Gastrocnemius medialis (tissue), 4 donors: ENCODE measurements around the gene SEC14L1.

Source experiments
- POLR2A ChIP-seq, 2 donors: fragments of 450-650 bp; IDR thresholded peaks; one replicate each; pipeline ENCODE4 v1.6.1; 2017; ENCODE audit warnings: antibody characterized with exemption in 2 of 2, mild to moderate bottlenecking in 2 of 2, moderate library complexity in 2 of 2
- TF ChIP-seq, protein P1 (sequence below), 5 experiments: fragments of 450-650 bp in 3 of 5; fragments of 200-600 bp in 2 of 5; sonication (generic) in 2 of 5; IDR thresholded peaks in 4 of 5; conservative IDR thresholded peaks in 1 of 5; 1 replicate in 4 of 5; 2 replicates in 1 of 5; pipeline ENCODE4 v1.5.1; 2016 to 2019; ENCODE audit warnings: antibody characterized with exemption in 5 of 5, mild to moderate bottlenecking in 3 of 5, moderate library complexity in 3 of 5

DNA sequence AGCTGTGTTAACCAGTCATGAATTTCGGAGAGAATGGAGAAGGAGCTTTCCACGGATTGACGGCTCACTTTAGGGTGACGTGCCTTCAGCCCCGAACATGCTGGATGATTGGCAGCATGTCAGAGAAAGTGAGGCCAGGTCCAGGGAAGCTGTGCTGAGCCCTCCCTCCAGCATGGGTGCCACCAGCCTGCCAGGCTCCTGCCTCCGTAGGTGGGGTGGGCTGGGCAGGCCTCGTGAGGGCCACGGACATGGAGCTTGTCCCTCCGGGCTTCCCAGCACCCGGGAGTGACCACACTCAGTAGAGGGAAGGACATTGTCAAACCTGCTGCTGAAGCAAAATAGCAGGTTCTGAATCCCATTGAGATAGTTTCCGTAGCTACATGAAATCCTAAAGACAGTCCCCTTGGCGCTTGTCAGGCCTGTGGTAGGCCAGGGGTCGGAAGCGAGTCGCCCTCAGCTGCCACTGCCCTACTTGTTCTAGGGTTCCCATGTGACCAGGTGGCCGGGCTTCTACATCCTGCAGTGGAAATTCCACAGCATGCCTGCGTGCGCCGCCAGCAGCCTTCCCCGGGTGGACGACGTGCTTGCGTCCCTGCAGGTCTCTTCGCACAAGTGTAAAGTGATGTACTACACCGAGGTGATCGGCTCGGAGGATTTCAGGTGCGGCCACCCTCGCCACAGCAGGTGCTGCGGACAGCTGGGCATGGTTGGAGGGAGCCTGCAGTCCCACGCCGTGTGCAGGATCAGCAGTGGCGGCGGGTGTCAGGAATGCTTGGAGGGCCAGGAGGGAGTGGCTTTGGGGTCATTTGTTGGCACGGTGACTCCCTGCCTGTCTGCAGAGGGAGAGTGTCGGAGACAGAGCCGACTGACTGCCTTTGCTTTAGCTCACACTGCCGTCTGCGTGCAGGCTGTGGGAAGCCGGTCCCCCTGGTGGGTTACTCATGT, 72.3 kb downstream of the SEC14L1 start:
- TF ChIP-seq, protein P1, sequence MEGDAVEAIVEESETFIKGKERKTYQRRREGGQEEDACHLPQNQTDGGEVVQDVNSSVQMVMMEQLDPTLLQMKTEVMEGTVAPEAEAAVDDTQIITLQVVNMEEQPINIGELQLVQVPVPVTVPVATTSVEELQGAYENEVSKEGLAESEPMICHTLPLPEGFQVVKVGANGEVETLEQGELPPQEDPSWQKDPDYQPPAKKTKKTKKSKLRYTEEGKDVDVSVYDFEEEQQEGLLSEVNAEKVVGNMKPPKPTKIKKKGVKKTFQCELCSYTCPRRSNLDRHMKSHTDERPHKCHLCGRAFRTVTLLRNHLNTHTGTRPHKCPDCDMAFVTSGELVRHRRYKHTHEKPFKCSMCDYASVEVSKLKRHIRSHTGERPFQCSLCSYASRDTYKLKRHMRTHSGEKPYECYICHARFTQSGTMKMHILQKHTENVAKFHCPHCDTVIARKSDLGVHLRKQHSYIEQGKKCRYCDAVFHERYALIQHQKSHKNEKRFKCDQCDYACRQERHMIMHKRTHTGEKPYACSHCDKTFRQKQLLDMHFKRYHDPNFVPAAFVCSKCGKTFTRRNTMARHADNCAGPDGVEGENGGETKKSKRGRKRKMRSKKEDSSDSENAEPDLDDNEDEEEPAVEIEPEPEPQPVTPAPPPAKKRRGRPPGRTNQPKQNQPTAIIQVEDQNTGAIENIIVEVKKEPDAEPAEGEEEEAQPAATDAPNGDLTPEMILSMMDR (IDR thresholded peaks at IDR 0.05 in 4 of 5, conservative IDR thresholded peaks at IDR 0.05 in 1 of 5) = no peak
- TF ChIP-seq POLR2A (IDR thresholded peaks at IDR 0.05) = no peak
